D721Med (cell line): ENCODE measurements around the gene SLC31A2.
"Not testable (repeated sequence)": the region's sequence is repeated elsewhere in the genome, so short reads cannot be mapped to it uniquely, and the experiment has no call there.

ENCODE experiments used
- DNase-seq: peaks from one replicate; pipeline ENCODE4 v3.0.0; 2011; ENCODE audit warnings: low spot score; ENCODE audit not compliant: insufficient read length
- FAIRE-seq: peaks from 2 replicates; lab custom pipeline; 2011; peaks lifted over from hg19 to GRCh38; lab: Jason Lieb, UNC
- TF ChIP-seq, protein P1 (sequence below): IDR thresholded peaks from 2 replicates; pipeline ENCODE4 v1.5.1; 2012; ENCODE audit warnings: mild to moderate bottlenecking, control low read depth; ENCODE audit not compliant: insufficient read depth; ENCODE audit errors: missing control alignments

Gene SLC31A2

DNA sequence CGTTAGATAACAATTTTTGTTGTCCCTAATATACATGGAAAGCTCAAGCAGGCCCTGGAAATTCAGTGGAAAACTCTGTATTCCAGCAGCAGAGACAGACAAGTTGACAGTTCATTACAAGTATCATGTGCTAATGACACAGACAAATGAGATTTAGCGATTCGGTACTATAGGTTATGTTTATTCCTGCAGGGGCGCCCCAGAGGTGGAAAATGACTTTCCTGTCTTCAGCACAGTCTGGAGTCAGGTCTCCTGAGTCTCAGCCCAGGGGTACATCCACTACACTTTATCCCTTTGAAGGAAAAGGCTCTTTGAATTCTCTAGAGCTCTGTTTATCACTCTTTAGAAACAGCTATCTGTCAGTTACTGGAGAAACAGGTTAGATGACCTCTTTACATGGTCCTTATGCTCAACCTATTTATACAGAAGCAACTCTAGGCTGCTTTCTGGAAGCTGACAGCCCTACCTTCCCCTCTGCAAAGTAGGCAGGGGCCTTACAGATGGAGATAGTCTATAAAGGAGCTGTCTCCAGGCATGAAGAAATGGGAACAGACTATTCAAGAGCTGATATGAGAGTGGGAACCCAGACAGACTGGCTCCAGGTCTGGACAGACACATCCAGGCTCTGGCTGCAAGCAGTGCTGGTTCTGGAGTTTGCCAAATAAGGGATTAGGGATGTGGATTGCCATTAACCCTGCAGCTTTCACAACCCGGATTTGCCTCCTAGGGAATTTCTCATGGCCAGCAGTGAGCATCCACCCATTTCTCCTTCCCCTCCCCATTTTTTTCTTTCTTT, 7.2 kb upstream of the SLC31A2 start:
- TF ChIP-seq, protein P1, sequence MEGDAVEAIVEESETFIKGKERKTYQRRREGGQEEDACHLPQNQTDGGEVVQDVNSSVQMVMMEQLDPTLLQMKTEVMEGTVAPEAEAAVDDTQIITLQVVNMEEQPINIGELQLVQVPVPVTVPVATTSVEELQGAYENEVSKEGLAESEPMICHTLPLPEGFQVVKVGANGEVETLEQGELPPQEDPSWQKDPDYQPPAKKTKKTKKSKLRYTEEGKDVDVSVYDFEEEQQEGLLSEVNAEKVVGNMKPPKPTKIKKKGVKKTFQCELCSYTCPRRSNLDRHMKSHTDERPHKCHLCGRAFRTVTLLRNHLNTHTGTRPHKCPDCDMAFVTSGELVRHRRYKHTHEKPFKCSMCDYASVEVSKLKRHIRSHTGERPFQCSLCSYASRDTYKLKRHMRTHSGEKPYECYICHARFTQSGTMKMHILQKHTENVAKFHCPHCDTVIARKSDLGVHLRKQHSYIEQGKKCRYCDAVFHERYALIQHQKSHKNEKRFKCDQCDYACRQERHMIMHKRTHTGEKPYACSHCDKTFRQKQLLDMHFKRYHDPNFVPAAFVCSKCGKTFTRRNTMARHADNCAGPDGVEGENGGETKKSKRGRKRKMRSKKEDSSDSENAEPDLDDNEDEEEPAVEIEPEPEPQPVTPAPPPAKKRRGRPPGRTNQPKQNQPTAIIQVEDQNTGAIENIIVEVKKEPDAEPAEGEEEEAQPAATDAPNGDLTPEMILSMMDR: no peak
- FAIRE-seq (no peak), DNase-seq (no peak)

DNA sequence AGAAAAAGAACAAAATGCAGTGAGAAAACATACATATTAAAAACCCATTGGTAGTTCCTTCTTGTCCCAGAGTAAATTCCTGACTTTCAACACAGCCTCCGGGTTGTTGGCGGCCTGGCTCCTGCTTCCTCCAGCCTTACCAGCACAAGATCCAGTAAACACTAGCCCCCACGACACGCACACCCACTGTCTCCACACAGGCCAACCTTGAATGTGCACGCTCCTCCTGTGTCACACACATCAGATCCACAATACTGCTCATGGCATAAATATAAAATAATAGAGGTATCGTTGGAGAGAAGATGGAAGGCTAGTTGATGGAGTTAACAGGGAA, 2.5 kb upstream of the SLC31A2 start:
- DNase-seq (no peak), FAIRE-seq (no peak)
- TF ChIP-seq, protein P1: no peak

DNA sequence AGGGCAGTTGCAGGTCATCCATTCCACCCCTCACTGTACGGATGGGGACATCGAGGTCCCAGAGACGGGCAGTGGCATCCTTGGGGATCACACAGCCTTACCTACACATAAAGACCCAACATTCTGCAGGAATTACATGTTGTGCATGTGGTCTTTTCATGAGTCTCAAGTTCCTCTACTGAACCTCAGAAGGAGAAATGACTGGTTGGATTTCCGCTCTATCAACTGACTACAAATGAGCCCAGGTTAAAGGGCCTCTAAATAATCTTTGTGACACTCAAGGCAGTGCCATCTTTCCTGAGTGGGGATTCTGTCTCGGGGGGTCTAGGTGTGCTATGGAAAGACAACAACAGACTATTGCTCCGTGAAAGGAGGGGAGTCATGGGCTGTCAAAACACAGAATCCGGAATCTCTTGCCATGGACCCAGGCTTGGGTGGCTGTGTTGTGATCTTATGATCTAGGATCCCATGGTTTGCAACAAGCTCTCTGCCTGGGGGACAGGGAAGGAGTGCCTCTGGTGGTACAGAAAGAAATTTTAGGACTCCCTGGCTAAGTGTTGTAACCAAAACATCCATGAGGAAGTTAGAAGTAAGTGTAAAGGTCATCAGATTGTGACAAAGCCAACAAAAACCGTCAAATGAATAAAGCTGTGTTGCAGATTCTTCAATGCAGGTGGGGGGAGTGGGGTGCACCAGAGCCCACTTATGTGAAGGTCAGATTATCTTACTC, 1.9 kb upstream of the SLC31A2 start:
- DNase-seq: no peak
- FAIRE-seq: no peak
- TF ChIP-seq, protein P1: no peak

DNA sequence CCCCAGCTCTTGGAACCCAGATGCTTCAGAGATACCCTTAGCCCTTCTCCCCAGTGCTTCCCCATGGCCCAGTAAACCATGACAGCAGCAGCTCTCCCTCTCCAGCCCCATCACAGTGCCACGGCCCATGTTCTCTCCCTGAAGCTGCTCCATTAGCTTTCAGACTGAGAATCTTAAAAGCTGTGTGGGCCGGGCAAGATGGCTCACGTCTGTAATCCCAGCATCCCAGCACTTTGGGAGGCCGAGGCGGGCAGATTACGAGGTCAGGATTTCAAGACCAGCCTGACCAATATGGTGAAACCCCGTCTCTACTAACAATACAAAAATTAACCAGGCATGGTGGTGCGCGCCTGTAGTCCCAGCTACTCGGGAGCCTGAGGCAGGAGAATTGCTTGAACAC, 1.2 kb upstream of the SLC31A2 start:
- not testable (repeated sequence) for FAIRE-seq, DNase-seq

DNA sequence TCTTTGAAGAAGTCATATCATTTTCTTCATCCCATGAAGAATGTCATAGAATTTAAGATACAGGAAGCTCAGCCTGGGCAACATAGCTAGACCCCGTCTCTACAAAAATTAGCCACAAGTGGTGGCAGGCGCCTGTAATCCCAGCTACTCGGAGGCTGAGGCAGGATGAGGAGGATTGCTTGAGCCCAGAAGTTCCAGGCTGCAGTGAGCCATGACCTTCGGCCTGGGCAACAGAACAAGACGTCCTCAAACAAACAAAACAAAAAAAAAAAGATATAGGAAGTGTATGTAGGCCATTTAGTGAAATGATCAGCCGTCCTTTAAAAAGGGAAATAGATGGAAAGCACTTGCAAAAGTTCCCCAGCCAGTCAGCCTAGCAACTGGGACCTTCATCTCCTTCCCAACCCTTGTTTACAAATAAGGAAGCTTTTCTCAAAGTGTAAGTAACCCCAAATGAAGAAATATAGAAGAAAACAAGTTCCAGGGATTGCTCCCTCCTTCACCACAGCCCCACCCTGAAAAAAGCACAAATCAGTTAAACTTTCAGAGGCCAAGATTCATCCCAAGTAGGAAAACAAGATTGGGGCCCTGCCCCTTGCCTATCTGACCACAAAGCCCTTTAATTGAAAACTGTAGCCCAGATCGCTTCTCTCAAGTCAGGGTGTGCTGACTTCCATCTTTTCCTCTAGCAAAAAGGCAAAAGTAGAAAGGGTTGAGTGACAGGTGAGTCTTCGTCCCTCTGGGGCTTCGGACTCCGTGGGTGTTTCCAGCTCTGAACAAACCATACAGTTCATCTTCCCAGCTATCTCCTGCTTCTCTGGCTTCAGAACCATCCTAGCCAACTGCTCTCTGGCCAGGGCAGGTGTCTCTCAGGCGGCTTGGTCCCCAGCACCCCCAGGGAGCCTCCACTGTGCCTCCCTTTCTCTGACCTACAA, 1.2 kb downstream of the SLC31A2 start:
- FAIRE-seq (no peak), DNase-seq (no peak)
- TF ChIP-seq, protein P1: no peak

DNA sequence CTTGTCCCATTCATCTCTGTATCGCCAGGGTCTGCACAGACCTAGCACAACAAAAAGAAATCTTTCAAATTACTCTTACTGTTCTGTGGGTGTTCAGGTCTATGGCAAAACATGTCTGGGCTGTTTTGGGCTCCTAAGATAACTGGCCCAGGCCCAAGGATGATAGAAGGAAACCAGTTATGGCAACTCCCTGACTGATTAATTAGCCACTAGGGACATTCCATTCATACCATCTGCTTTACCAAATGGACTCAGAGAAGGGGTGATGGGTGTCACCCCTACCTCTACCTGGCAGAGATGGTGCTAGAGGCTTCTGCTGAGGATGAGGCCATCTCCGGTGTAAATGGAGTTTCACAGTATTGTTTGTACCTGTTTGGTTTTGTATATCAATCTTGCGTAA, 1.9 kb downstream of the SLC31A2 start:
- FAIRE-seq (no peak), DNase-seq (no peak)
- TF ChIP-seq, protein P1: no peak

DNA sequence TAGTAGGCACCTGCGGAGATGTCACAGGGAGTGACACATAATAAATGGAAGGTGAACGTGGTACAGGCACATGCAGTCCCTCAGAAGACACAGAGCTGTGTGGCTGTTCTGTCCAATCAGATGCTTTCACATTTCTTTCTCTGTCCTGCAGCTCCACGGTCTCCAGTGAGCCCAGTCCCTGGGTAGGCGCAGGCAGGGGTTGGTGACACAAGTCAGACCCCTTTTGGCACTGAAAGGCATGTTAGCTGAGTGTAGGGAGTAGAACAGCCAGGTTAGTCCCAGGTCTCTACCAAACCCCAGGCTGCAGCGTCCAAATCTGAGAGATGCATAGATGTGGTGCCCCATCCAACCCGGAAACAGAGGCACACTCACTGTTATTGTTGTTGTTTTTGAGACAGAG, 2.8 kb downstream of the SLC31A2 start:
- no peak for FAIRE-seq
- TF ChIP-seq, protein P1: no peak
- DNase-seq: no peak
